T-helper 9 cell (primary cell): Measurements from ENCODE around the gene USP17L24.
"Not testable (repeated sequence)": the region's sequence is repeated elsewhere in the genome, so short reads cannot be mapped to it uniquely, and the experiment has no call there.

Experiments used
- DNase-seq: peaks from one replicate; pipeline ENCODE4 v3.0.0-alpha.2; 2020
- total RNA-seq, 2 donors: gene quantifications; one replicate each; lab custom pipeline; 2026; lab: John Stamatoyannopoulos, UW

The USP17L24 gene
- 0 reads per million in 2 donors for total RNA-seq

GRCh38 chr4:9324865-9325264 is at the start of gene USP17L24:
Gene USP17L24 (plus strand): TSS chr4:9325165. CDS start chr4:9325165, 0 bp downstream.
- DNase-seq: not testable (repeated sequence)

- not testable (repeated sequence) for DNase-seq
These were observed 774 bp upstream of the USP17L24 start for GRCh38 chr4:9324191-9324590.

GRCh38 chr4:9329611-9330010 is 4.6 kb downstream of the USP17L24 start, which contains the start of gene USP17L25:
Gene USP17L25 (plus strand): TSS chr4:9329911. CDS start chr4:9329911, 0 bp downstream.
- not testable (repeated sequence) for DNase-seq

GRCh38 chr4:9334358-9334757 is 9.4 kb downstream of the USP17L24 start, which contains the start of gene USP17L26:
Gene USP17L26 (plus strand): TSS chr4:9334658. CDS start chr4:9334658, 0 bp downstream.
- not testable (repeated sequence) for DNase-seq

- not testable (repeated sequence) for DNase-seq
These were observed 14.1 kb downstream of the USP17L24 start, which contains the start of gene USP17L5 for GRCh38 chr4:9339103-9339502. Gene USP17L5 (plus strand): TSS chr4:9339403. CDS start chr4:9339403, 0 bp downstream.

- DNase-seq: not testable (repeated sequence)
These were observed 18.9 kb downstream of the USP17L24 start, which contains the start of gene USP17L27 for GRCh38 chr4:9343848-9344247. Gene USP17L27 (plus strand): TSS chr4:9344148. CDS start chr4:9344148, 0 bp downstream.

GRCh38 chr4:9348593-9348992 is 23.6 kb downstream of the USP17L24 start, which contains the start of gene USP17L28:
Gene USP17L28 (plus strand): TSS chr4:9348893. CDS start chr4:9348893, 0 bp downstream.
- DNase-seq: not testable (repeated sequence)

- not testable (repeated sequence) for DNase-seq
These were observed 25.9 kb downstream of the USP17L24 start for GRCh38 chr4:9350866-9351265.

- DNase-seq: not testable (repeated sequence)
These were observed 28.4 kb downstream of the USP17L24 start, which contains the start of gene USP17L29 for GRCh38 chr4:9353338-9353737. Gene USP17L29 (plus strand): TSS chr4:9353638. CDS start chr4:9353638, 0 bp downstream.

GRCh38 chr4:9362829-9363228 is 37.9 kb downstream of the USP17L24 start, which contains the start of gene USP17L30:
Gene USP17L30 (plus strand): TSS chr4:9363129. CDS start chr4:9363129, 0 bp downstream.
- DNase-seq: not testable (repeated sequence)
